ENCODE data around the gene PIP5KL1. TPM values are rescaled to one million over a fixed set of nuclear protein-coding genes. Genes with fewer than 3 reads are reported as not detected.

Gene PIP5KL1
- total RNA-seq, 4 donors from 2014 or later: 0.44 to 2.3 (median 1.0) TPM; not detected in 1

- no peak for TF ChIP-seq CTCF (IDR thresholded peaks at IDR 0.05; ENCODE audit: low read depth)
Observed at GRCh38 chr9:127913682-127914081, 16.9 kb downstream of the PIP5KL1 start.

GRCh38 chr9:127912882-127913281, 17.7 kb downstream of the PIP5KL1 start:
- no peak for TF ChIP-seq CTCF (IDR thresholded peaks at IDR 0.05; ENCODE audit: low read depth)

GRCh38 chr9:127912296-127912695, 18.3 kb downstream of the PIP5KL1 start:
- TF ChIP-seq CTCF (IDR thresholded peaks at IDR 0.05; ENCODE audit: low read depth): no peak

GRCh38 chr9:127910613-127911205, 19.9 kb downstream of the PIP5KL1 start:
- no peak for TF ChIP-seq CTCF (IDR thresholded peaks at IDR 0.05; ENCODE audit: low read depth)

GRCh38 chr9:127909839-127910273, 20.7 kb downstream of the PIP5KL1 start:
- no peak for TF ChIP-seq CTCF (IDR thresholded peaks at IDR 0.05; ENCODE audit: low read depth)

DNA sequence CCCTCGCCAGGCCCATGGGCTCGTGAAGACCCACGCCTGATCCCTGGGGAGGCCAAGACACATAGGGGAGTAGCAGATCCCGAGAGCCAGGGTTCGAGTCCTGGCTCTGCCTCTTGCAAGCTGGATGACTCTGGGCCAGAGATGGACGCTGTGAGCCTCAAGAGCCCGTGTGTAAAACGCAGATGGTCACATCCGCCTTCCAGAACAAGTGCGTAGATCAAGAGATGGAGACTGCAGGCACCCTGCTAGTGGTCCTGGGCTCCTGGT, 22.0 kb downstream of the PIP5KL1 start:
- TF ChIP-seq CTCF (IDR thresholded peaks at IDR 0.05; ENCODE audit: low read depth): no peak

DNA sequence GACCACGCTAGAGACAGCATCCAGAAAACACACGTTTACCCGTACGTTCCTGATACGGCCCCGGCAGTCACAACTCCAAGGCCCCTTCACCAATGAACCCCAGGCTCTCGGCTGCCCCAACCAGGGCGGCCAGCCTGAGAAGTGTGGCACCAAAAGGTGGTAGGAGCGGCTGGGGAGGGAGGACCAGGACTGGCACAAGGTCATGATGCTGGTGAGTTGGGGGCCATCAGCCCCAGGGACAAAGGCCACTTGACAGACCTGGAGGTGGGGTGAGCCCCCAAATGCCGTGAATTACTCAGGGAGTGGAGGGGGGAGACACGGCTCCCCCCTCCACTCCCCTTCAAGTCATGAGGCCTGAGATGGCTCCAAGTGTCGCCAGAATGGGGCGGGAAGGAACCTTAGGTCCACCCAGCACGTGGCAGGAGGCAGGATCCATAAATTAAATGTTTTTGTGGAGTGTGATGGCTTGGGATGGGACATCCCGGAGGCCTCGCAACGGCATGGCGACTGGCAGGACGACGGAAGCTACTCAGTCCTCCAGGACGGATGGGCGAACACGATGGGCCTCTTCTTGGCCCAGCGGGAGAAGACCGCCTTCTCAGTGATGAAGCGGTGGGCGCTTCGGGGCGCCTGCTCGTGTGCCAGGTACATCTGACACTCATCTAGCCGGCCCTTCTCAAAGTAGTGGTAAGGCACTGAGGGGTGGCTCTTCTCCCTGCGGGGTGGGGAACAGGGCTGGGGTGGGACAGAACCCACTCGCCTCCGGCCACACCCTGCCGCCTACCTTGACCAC, 22.5 kb downstream of the PIP5KL1 start:
- no peak for TF ChIP-seq CTCF (IDR thresholded peaks at IDR 0.05; ENCODE audit: low read depth)

All from subcutaneous adipose tissue (tissue), 4 donors.